Adipocyte (in vitro differentiated cells): ENCODE results near the gene ZNF358.

Source experiments
- DNase-seq: peaks from one replicate; pipeline ENCODE4 v3.0.0-alpha.2; 2015; ENCODE audit warnings: low read depth
- H3K27me3 ChIP-seq: replicated peaks from 2 replicates; pipeline ENCODE4 v1.7.0; 2013; ENCODE audit warnings: mild to moderate bottlenecking, low read length, moderate library complexity; ENCODE audit not compliant: control insufficient read depth, insufficient read depth
- H3K36me3 ChIP-seq: 2 replicates; pipeline ENCODE4 v1.7.0; 2013; ENCODE audit warnings: low read length, mild to moderate bottlenecking, moderate library complexity; ENCODE audit not compliant: control insufficient read depth, insufficient read depth, severe bottlenecking
- H3K4me1 ChIP-seq: 2 replicates; pipeline ENCODE4 v1.7.0; 2013; ENCODE audit warnings: mild to moderate bottlenecking, low read length, moderate library complexity; ENCODE audit not compliant: control insufficient read depth, insufficient read depth
- H3K4me3 ChIP-seq: 2 replicates; pipeline ENCODE4 v1.7.0; 2013; ENCODE audit warnings: mild to moderate bottlenecking, low read length, moderate library complexity
- H3K9ac ChIP-seq: 2 replicates; pipeline ENCODE4 v1.7.0; 2013; ENCODE audit warnings: mild to moderate bottlenecking, low read length, moderate library complexity
- H3K9me3 ChIP-seq: 2 replicates; pipeline ENCODE4 v1.7.0; 2013; ENCODE audit warnings: mild to moderate bottlenecking, low read length, moderate library complexity; ENCODE audit not compliant: control insufficient read depth

Gene ZNF358

GRCh38 chr19:7512400-7512851 lies 3.5 kb upstream of the ZNF358 start:
- peaks cover 3% of the 10 kb centered on the region for H3K27me3 ChIP-seq
- no peak for DNase-seq

GRCh38 chr19:7513809-7514642 lies 1.9 kb upstream of the ZNF358 start:
- no peak overlapping the region for H3K9ac ChIP-seq
- peaks cover 12% of the 10 kb centered on the region for H3K4me1 ChIP-seq
- peaks cover 3% of the 10 kb centered on the region for H3K27me3 ChIP-seq
- H3K9me3 ChIP-seq: no peaks in the 10 kb centered on the region
- no peak overlapping the region for H3K4me3 ChIP-seq
- DNase-seq: no peak
- no peaks in the 10 kb centered on the region for H3K36me3 ChIP-seq

More at GRCh38 chr19:7512400-7512851, 3.5 kb upstream of the ZNF358 start:
- Histone ChIP-seq H3K36me3 (no peaks in the 10 kb centered on the region), H3K4me1 (peaks cover 12% of the 10 kb centered on the region), H3K9me3 (no peaks in the 10 kb centered on the region), H3K4me3 (no peak overlapping the region), H3K9ac (no peak overlapping the region)

- Histone ChIP-seq H3K9ac (peak overlapping the region; percentile 88), H3K4me3 (peak overlapping the region; percentile 84), H3K36me3 (no peaks in the 10 kb centered on the region), H3K27me3 (no peaks in the 10 kb centered on the region), H3K4me1 (peaks cover 12% of the 10 kb centered on the region), H3K9me3 (no peaks in the 10 kb centered on the region)
- peak; percentile 52 for DNase-seq
Measured at GRCh38 chr19:7515110-7515644, 726 bp upstream of the ZNF358 start.

- Histone ChIP-seq H3K4me3 (peak overlapping the region; percentile 88), H3K36me3 (no peaks in the 10 kb centered on the region), H3K9ac (peak overlapping the region; percentile 95), H3K27me3 (no peaks in the 10 kb centered on the region), H3K4me1 (peaks cover 12% of the 10 kb centered on the region), H3K9me3 (no peaks in the 10 kb centered on the region)
- DNase-seq: peak; percentile 42
Measured at GRCh38 chr19:7516333-7516732, 430 bp downstream of the ZNF358 start.

- Histone ChIP-seq H3K9me3 (no peaks in the 10 kb centered on the region), H3K4me3 (peak overlapping the region; percentile 88), H3K9ac (peak overlapping the region; percentile 95), H3K36me3 (no peaks in the 10 kb centered on the region), H3K27me3 (no peaks in the 10 kb centered on the region), H3K4me1 (peaks cover 17% of the 10 kb centered on the region)
- DNase-seq: peak; percentile 24
Measured at GRCh38 chr19:7516878-7517277, 975 bp downstream of the ZNF358 start.

GRCh38 chr19:7519361-7520130 lies 3.6 kb downstream of the ZNF358 start:
- H3K27me3 ChIP-seq: no peaks in the 10 kb centered on the region
- no peaks in the 10 kb centered on the region for H3K36me3 ChIP-seq
- no peak overlapping the region for H3K9ac ChIP-seq
- DNase-seq: no peak
- peaks cover 30% of the 10 kb centered on the region for H3K4me1 ChIP-seq
- no peak overlapping the region for H3K4me3 ChIP-seq
- H3K9me3 ChIP-seq: no peaks in the 10 kb centered on the region

GRCh38 chr19:7520131-7521051 lies 4.5 kb downstream of the ZNF358 start:
- no peak for DNase-seq
- H3K27me3 ChIP-seq: no peaks in the 10 kb centered on the region

GRCh38 chr19:7521551-7522071 lies 5.7 kb downstream of the ZNF358 start:
- Histone ChIP-seq H3K4me1 (peaks cover 22% of the 10 kb centered on the region), H3K9me3 (no peaks in the 10 kb centered on the region), H3K36me3 (peaks cover 5% of the 10 kb centered on the region), H3K27me3 (no peaks in the 10 kb centered on the region), H3K4me3 (peak overlapping the region; percentile 79), H3K9ac (peak overlapping the region; percentile 81)
- DNase-seq: no peak

More at GRCh38 chr19:7520131-7521051, 4.5 kb downstream of the ZNF358 start:
- H3K4me1 ChIP-seq: peaks cover 27% of the 10 kb centered on the region
- no peak overlapping the region for H3K9ac ChIP-seq
- H3K9me3 ChIP-seq: no peaks in the 10 kb centered on the region
- H3K4me3 ChIP-seq: no peak overlapping the region
- H3K36me3 ChIP-seq: no peaks in the 10 kb centered on the region

- peak within 1 kb of the TSS; percentile 81 for H3K9ac ChIP-seq
- H3K4me3 ChIP-seq: peak within 1 kb of the TSS; percentile 79
- H3K9me3 ChIP-seq: no peaks in the 10 kb centered on the region
- H3K27me3 ChIP-seq: no peaks in the 10 kb centered on the region
- peaks cover 18% of the 10 kb centered on the region for H3K4me1 ChIP-seq
- DNase-seq: peak; percentile 100
- H3K36me3 ChIP-seq: peaks cover 8% of the 10 kb centered on the region
Measured at GRCh38 chr19:7522072-7522922, 6.4 kb downstream of the ZNF358 start, which contains the start of gene MCOLN1. Gene MCOLN1, plus strand, starts transcription at chr19:7522624. Its CDS starts 127 bp downstream, at chr19:7522751.
